B cell (primary cell): Measurements from ENCODE around the gene IGSF22. TPM values are rescaled to one million over a fixed set of nuclear protein-coding genes. Genes with fewer than 3 reads are reported as not detected.

Source experiments
- ATAC-seq: fragments of 200-7000 bp; cut with Tn5 transposase; one replicate; pipeline ENCODE4 v1.10.0; 2021; ENCODE audit warnings: low read depth, mild to moderate bottlenecking, moderate number of reproducible peaks, moderate library complexity
- CTCF ChIA-PET: fragments of 350-600 bp; sonication (Branson Sonifier 250); formaldehyde crosslinking; loops from one replicate; lab custom pipeline; 2021; ENCODE audit warnings: antibody characterized with exemption, inconsistent platforms; lab: Charles Lee
- POLR2A ChIA-PET: fragments of 350-600 bp; sonication (Branson Sonifier 250); formaldehyde crosslinking; loops from one replicate; lab custom pipeline; 2021; ENCODE audit warnings: antibody characterized with exemption; lab: Charles Lee
- DNase-seq: peaks from one replicate; pipeline ENCODE4 v3.0.0; 2013
- H2AFZ ChIP-seq: 2 replicates; pipeline ENCODE4 v1.6.1; 2012; ENCODE audit warnings: mild to moderate bottlenecking, low read depth, low read length; ENCODE audit not compliant: insufficient read depth, poor library complexity, severe bottlenecking
- H3K27ac ChIP-seq, 2 donors: 1 replicate in 1 of 2; 2 replicates in 1 of 2; pipeline ENCODE4 v1.5.1; 2012 to 2013; ENCODE audit warnings: low read length in 2 of 2, mild to moderate bottlenecking in 2 of 2, moderate library complexity in 1 of 2
- H3K27me3 ChIP-seq, 4 experiments: fragments of 200-600 bp in 1 of 4; sonication (generic) in 1 of 4; replicated peaks in 1 of 4; 1 replicate in 2 of 4; 2 replicates in 2 of 4; pipeline versions ENCODE4 v1.6.1 to v1.7.0; 2013 to 2016; ENCODE audit warnings: low read length in 3 of 4, mild to moderate bottlenecking in 2 of 4, mixed read lengths in 1 of 4, moderate library complexity in 1 of 4; ENCODE audit not compliant: insufficient read depth in 4 of 4, control insufficient read depth in 3 of 4; ENCODE audit errors: control extremely low read depth in 1 of 4
- H3K36me3 ChIP-seq, 2 experiments: replicated peaks in 1 of 2; 1 replicate in 1 of 2; 2 replicates in 1 of 2; pipeline versions ENCODE4 v1.6.1 to v1.7.1; 2013; ENCODE audit warnings: low read length in 1 of 2; ENCODE audit not compliant: insufficient read depth in 2 of 2, control insufficient read depth in 1 of 2; ENCODE audit errors: control extremely low read depth in 1 of 2, extremely low read depth in 1 of 2
- H3K4me1 ChIP-seq, 2 donors: fragments of 200-600 bp in 1 of 2; sonication (generic) in 1 of 2; 1 replicate in 1 of 2; 2 replicates in 1 of 2; pipeline versions ENCODE4 v1.5.1 to v1.6.1; 2013 to 2017; ENCODE audit warnings: low read length in 2 of 2; ENCODE audit not compliant: control insufficient read depth in 2 of 2, insufficient read depth in 2 of 2
- H3K4me2 ChIP-seq: replicated peaks from 2 replicates; pipeline ENCODE3; 2012; ENCODE audit warnings: mild to moderate bottlenecking, low read depth, low read length; ENCODE audit not compliant: poor library complexity, severe bottlenecking
- H3K4me3 ChIP-seq, 5 experiments: fragments of 200-600 bp in 1 of 5; sonication (generic) in 1 of 5; 1 replicate in 3 of 5; 2 replicates in 2 of 5; pipeline versions ENCODE4 v1.5.1 to v1.7.0; 2011 to 2016; ENCODE audit warnings: low read length in 4 of 5, mild to moderate bottlenecking in 4 of 5, low read depth in 2 of 5, control low read depth in 1 of 5, moderate library complexity in 1 of 5; ENCODE audit not compliant: insufficient read depth in 1 of 5; ENCODE audit errors: control extremely low read depth in 1 of 5, extremely low read depth in 1 of 5
- H3K79me2 ChIP-seq: fragments of 200-600 bp; sonication (generic); one replicate; pipeline ENCODE4 v1.6.0; 2016; ENCODE audit warnings: low read length; ENCODE audit not compliant: control insufficient read depth, insufficient read depth
- H3K9ac ChIP-seq: fragments of 200-600 bp; sonication (generic); 2 replicates; pipeline ENCODE4 v1.6.1; 2017; ENCODE audit warnings: mild to moderate bottlenecking, low read length, moderate library complexity
- H3K9me3 ChIP-seq, 3 donors: one replicate each; pipeline versions ENCODE4 v1.6.1 to v1.7.1; 2013; ENCODE audit warnings: low read length in 2 of 3; ENCODE audit not compliant: control insufficient read depth in 2 of 3, insufficient read depth in 1 of 3; ENCODE audit errors: control extremely low read depth in 1 of 3
- H4K20me1 ChIP-seq: 2 replicates; pipeline ENCODE4 v1.6.0; 2012; ENCODE audit warnings: mild to moderate bottlenecking, low read length; ENCODE audit not compliant: insufficient read depth, control insufficient read depth, poor library complexity, severe bottlenecking
- H3K27ac Mint-ChIP-seq: one replicate; pipeline ENCODE4 v1.8.0; 2021; ENCODE audit warnings: mixed read lengths
- H3K27me3 Mint-ChIP-seq: one replicate; pipeline ENCODE4 v1.8.0; 2021; ENCODE audit warnings: mixed read lengths
- H3K4me1 Mint-ChIP-seq: one replicate; pipeline ENCODE4 v1.8.0; 2021; ENCODE audit warnings: mixed read lengths
- H3K4me3 Mint-ChIP-seq: one replicate; pipeline ENCODE4 v1.8.0; 2021; ENCODE audit warnings: mixed read lengths
- H3K9me3 Mint-ChIP-seq: one replicate; pipeline ENCODE4 v1.8.0; 2022; ENCODE audit warnings: mixed read lengths; ENCODE audit not compliant: insufficient read depth
- EZH2 ChIP-seq: IDR thresholded peaks from 2 replicates; pipeline ENCODE4 v1.6.1; 2012; ENCODE audit warnings: borderline replicate concordance, low read depth, mild to moderate bottlenecking, moderate library complexity, low read length; ENCODE audit not compliant: insufficient read depth, poor library complexity, severe bottlenecking
- WGBS: methylation state at CpG from one replicate; pipeline ENCODE4 v1.1.5; 2013; ENCODE audit warnings: missing lambda C conversion rate; ENCODE audit not compliant: insufficient coverage; 5-methylcytosine and 5-hydroxymethylcytosine counted together
- intact Hi-C: fragments of 100-400 bp; cut with micrococcal nuclease; formaldehyde crosslinking; loops from one replicate; pipeline ENCODE4 v1.10.0; 2022
- polyA plus RNA-seq: library from polyadenylated mRNA; depleted of rRNA; stranded (reverse); fragments of >200 nt; gene quantifications from 2 replicates; pipeline ENCODE4 v1.2.3, GENCODE V29; 2012
- total RNA-seq, 2 donors: library from RNA; stranded (reverse); fragments of 120-200 nt in 1 of 2; gene quantifications; 1 replicate in 1 of 2; 2 replicates in 1 of 2; pipeline versions ENCODE4 v1.2.3 to v1.2.4, GENCODE V29; 2013 to 2022
- TF ChIP-seq, protein P1 (sequence below): fragments of 200-600 bp; IDR thresholded peaks from one replicate; pipeline ENCODE4 v1.8.0; 2022; ENCODE audit warnings: antibody characterized with exemption, mild to moderate bottlenecking

Gene IGSF22
- total and polyA plus RNA-seq, 2 donors (not counting 1 experiment from before 2014, with no cell fraction given) = 0.91 to 2.6 TPM

DNA sequence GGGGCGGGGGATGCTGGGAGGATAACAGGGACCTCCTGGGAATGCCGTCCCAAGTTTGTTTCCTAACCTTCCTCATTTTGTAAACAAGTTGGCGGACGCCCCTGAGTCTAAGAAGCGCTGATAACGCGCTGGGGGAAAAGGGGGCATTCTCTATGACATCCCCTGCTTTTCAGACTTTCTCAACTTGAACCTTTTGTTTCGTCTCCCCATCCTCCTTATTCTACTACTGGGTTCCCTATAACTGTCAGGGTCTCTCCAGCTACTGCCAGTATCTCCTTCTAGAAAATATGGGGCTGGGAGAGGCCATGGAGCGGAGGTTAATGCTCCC is 26.8 kb downstream of the IGSF22 start:
- Histone ChIP-seq H3K36me3 (no peaks in the 10 kb centered on the region), H3K9me3 (no peaks in the 10 kb centered on the region), H3K4me2 (peak overlapping the region; percentile 96), H3K27ac (no peak overlapping the region), H3K9ac (peak overlapping the region; percentile 73), H3K4me1 (peaks cover 13 to 17% of the 10 kb centered on the region in 2 donors), H2AFZ (peak overlapping the region; percentile 82), H4K20me1 (no peaks in the 10 kb centered on the region), H3K4me3 (peak overlapping the region; percentile 35 to 71 (median 60)), H3K27me3 (peaks cover 0 to 17% (median 0%) of the 10 kb centered on the region in 4 experiments), H3K79me2 (no peaks in the 10 kb centered on the region)
- ChIA-PET CTCF (no interaction called here), POLR2A (no interaction called here)
- Mint-ChIP-seq H3K27ac (peak overlapping the region; percentile 10), H3K27me3 (peaks cover 18% of the 10 kb centered on the region), H3K4me1 (peaks cover 18% of the 10 kb centered on the region), H3K9me3 (no peaks in the 10 kb centered on the region), H3K4me3 (peak overlapping the region; percentile 74)
- DNase-seq (no peak), ATAC-seq (no peak)
- WGBS = 4% methylated on average over 5 of the region's 9 CpGs
- no peak for TF ChIP-seq EZH2
- TF ChIP-seq, protein P1, sequence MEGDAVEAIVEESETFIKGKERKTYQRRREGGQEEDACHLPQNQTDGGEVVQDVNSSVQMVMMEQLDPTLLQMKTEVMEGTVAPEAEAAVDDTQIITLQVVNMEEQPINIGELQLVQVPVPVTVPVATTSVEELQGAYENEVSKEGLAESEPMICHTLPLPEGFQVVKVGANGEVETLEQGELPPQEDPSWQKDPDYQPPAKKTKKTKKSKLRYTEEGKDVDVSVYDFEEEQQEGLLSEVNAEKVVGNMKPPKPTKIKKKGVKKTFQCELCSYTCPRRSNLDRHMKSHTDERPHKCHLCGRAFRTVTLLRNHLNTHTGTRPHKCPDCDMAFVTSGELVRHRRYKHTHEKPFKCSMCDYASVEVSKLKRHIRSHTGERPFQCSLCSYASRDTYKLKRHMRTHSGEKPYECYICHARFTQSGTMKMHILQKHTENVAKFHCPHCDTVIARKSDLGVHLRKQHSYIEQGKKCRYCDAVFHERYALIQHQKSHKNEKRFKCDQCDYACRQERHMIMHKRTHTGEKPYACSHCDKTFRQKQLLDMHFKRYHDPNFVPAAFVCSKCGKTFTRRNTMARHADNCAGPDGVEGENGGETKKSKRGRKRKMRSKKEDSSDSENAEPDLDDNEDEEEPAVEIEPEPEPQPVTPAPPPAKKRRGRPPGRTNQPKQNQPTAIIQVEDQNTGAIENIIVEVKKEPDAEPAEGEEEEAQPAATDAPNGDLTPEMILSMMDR = no peak
- intact Hi-C loops = loop anchor here (2.0 to 5.0 kb wide), 4 partner anchors 110 to 686 kb away; partner anchors contain the start of genes E2F8, SERGEF, TSG101 and UEVLD
